Right lobe of liver (tissue), 6 donors: Measurements from ENCODE around the gene NYNRIN. TPM values are rescaled to one million over a fixed set of nuclear protein-coding genes. Genes with fewer than 3 reads are reported as not detected.

Experiments used
- ATAC-seq, 4 donors: fragments of 200-7000 bp; cut with Tn5 transposase; one replicate each; pipeline ENCODE4 v1.9.1; 2020; ENCODE audit warnings: mild to moderate bottlenecking in 4 of 4, moderate library complexity in 4 of 4
- DNase-seq, 3 donors: peaks; one replicate each; pipeline ENCODE4 v3.0.0-alpha.2; 2020
- H3K27ac ChIP-seq, 3 donors: fragments of 200-600 bp; one replicate each; pipeline ENCODE4 v1.8.0; 2022
- H3K27me3 ChIP-seq, 2 donors: fragments of 200-600 bp; one replicate each; pipeline ENCODE4 v1.8.0; 2022
- H3K36me3 ChIP-seq, 4 donors: fragments of 200-600 bp; sonication (generic) in 1 of 4; one replicate each; pipeline versions ENCODE4 v1.5.1 to v1.8.0; 2017 to 2022; ENCODE audit warnings: control low read depth in 1 of 4
- H3K4me1 ChIP-seq, 4 donors: fragments of 200-600 bp; sonication (generic) in 1 of 4; one replicate each; pipeline versions ENCODE4 v1.5.1 to v1.8.0; 2017 to 2022; ENCODE audit warnings: control low read depth in 1 of 4
- H3K4me3 ChIP-seq, 3 donors: fragments of 200-600 bp; one replicate each; pipeline ENCODE4 v1.8.0; 2022
- H3K9me3 ChIP-seq, 4 donors: fragments of 200-600 bp; sonication (generic) in 1 of 4; one replicate each; pipeline versions ENCODE4 v1.5.1 to v1.8.0; 2017 to 2022; ENCODE audit warnings: control low read depth in 1 of 4
- CTCF ChIP-seq, 4 donors: fragments of 200-600 bp in 3 of 4; fragments of 450-650 bp in 1 of 4; IDR thresholded peaks; one replicate each; pipeline versions ENCODE4 v1.5.1 to v1.8.0; 2016 to 2022; ENCODE audit warnings: antibody characterized with exemption in 4 of 4, mild to moderate bottlenecking in 2 of 4
- POLR2A ChIP-seq: fragments of 450-650 bp; IDR thresholded peaks from one replicate; pipeline ENCODE4 v1.6.1; 2017; ENCODE audit warnings: antibody characterized with exemption, mild to moderate bottlenecking
- WGBS: methylation state at CpG from one replicate; pipeline ENCODE4 v1.1.6; 2018; ENCODE audit warnings: low coverage, low lambda C conversion rate; ENCODE audit not compliant: insufficient coverage; ENCODE audit errors: missing lambda C conversion rate; 5-methylcytosine and 5-hydroxymethylcytosine counted together
- intact Hi-C, 2 donors: fragments of 100-400 bp; cut with DNase I; formaldehyde crosslinking; loops; one replicate each; pipeline versions ENCODE4 v1.11.2 to v1.14.1; 2022
- total RNA-seq, 6 experiments: library from RNA; depleted of rRNA in 2 of 6; stranded (reverse); fragments of >200 nt in 2 of 6; fragmentation: NEBNext Ultra II Directional in 3 of 6; extraction: Animal tissue kit (Norgen Biotek cat#: 25700) in 3 of 6; gene quantifications; one replicate each; pipeline versions ENCODE4 v1.1.0 to v1.2.4, GENCODE V29; 2016 to 2023
- donor health status: DM: no; HTN: yes; CAD: no.
- donor health status: DM: no; HTN: no; CAD: no.
- donor health status: DM: no; HTN: no; CAD: no.
- donor health status: DM: no; HTN: yes; CAD: no.
- donor health status: DM: no; HTN: yes; CAD: no.

Gene NYNRIN
- total RNA-seq, 6 experiments from 2014 or later = 1.8 to 6.1 (median 2.7) TPM

- 92% methylated on average over 5 of the region's 18 CpGs for WGBS
- ATAC-seq (no peak), DNase-seq (no peak)
- intact Hi-C loops = no loop called here
- Histone ChIP-seq H3K27me3 (no peaks in the 10 kb centered on the region), H3K36me3 (peaks cover 0 to 19% (median 8%) of the 10 kb centered on the region in 4 donors), H3K4me1 (peaks cover 0 to 62% (median 24%) of the 10 kb centered on the region in 4 donors), H3K27ac (peak overlapping the region; percentile 95 to 99 (median 97)), H3K9me3 (no peaks in the 10 kb centered on the region), H3K4me3 (peak overlapping the region in 1 of 3 donors; percentile 84)
- no peak for TF ChIP-seq CTCF (IDR thresholded peaks at IDR 0.05)
- no peak for TF ChIP-seq POLR2A
Observed at GRCh38 chr14:24428628-24429394, 30.0 kb downstream of the NYNRIN start.

- no peaks in the 10 kb centered on the region for H3K27me3 ChIP-seq
- H3K4me3 ChIP-seq = peak within 1 kb of the TSS; percentile 61 to 84 (median 82)
- ATAC-seq (peak; percentile 75 to 81 (median 77)), DNase-seq (peak; percentile 92 to 93 (median 93))
- peaks cover 0 to 25% (median 8%) of the 10 kb centered on the region in 4 donors for H3K36me3 ChIP-seq
- H3K4me1 ChIP-seq = peaks cover 0 to 57% (median 24%) of the 10 kb centered on the region in 4 donors
- H3K27ac ChIP-seq = peak within 1 kb of the TSS; percentile 95 to 99 (median 97)
- intact Hi-C loops = loop anchor here (5.0 kb wide), 2 partner anchors 62 to 97 kb away; partner anchors contain the start of gene NFATC4 (in 2 of the 2)
- TF ChIP-seq CTCF (IDR thresholded peaks at IDR 0.05) (no peak), POLR2A (peak; percentile 95)
- no peaks in the 10 kb centered on the region for H3K9me3 ChIP-seq
- 16% methylated on average over 31 of the region's 57 CpGs for WGBS
Observed at GRCh38 chr14:24429395-24430142, 30.8 kb downstream of the NYNRIN start, which contains the start of the genes CBLN3 and KHNYN. TSS of gene CBLN3 (minus strand) at chr14:24429668. CDS start at chr14:24429054, 614 bp downstream. TSS of gene KHNYN (plus strand) at chr14:24429954. CDS start at chr14:24430731, 777 bp downstream.

- Histone ChIP-seq H3K9me3 (no peaks in the 10 kb centered on the region), H3K36me3 (peaks cover 0 to 25% (median 8%) of the 10 kb centered on the region in 4 donors), H3K27ac (peak overlapping the region; percentile 95 to 99 (median 97)), H3K4me1 (peaks cover 0 to 51% (median 21%) of the 10 kb centered on the region in 4 donors), H3K27me3 (no peaks in the 10 kb centered on the region), H3K4me3 (peak overlapping the region; percentile 61 to 84 (median 82))
- intact Hi-C loops = loop anchor here (5.0 kb wide), 2 partner anchors 63 to 98 kb away; partner anchors contain the start of gene NFATC4 (in 2 of the 2)
- ATAC-seq (peak; percentile 69 to 77 (median 72)), DNase-seq (peak; percentile 83 to 84 (median 84))
- 0% methylated on average over 1 of the region's 28 CpGs for WGBS
- TF ChIP-seq CTCF (IDR thresholded peaks at IDR 0.05) (no peak), POLR2A (no peak)
Observed at GRCh38 chr14:24430143-24430681, 31.4 kb downstream of the NYNRIN start.
